MCF 10A (cell line): ENCODE data around the gene COL4A6. TPM values are rescaled to one million over a fixed set of nuclear protein-coding genes. Genes with fewer than 3 reads are reported as not detected.
"Not testable (repeated sequence)": the region's sequence is repeated elsewhere in the genome, so short reads cannot be mapped to it uniquely, and the experiment has no call there.

Source experiments
- BruUV-seq: library from RNA; stranded (reverse); fragments of 400-500 nt; replicated peaks from 2 replicates; lab custom pipeline; 2021; lab: Mats Ljungman, UMichigan
- CTCF ChIA-PET: fragments of 300-600 bp; sonication (Branson Sonifier 250); formaldehyde crosslinking; extraction: SDS; loops from one replicate; lab custom pipeline; 2021; ENCODE audit warnings: antibody characterized with exemption, inconsistent platforms; lab: Yijun Ruan, JAX
- POLR2A ChIA-PET: fragments of 300-600, 350-650 bp; sonication (Branson Sonifier 250); formaldehyde crosslinking; extraction: SDS; loops from one replicate; lab custom pipeline; 2020; ENCODE audit warnings: antibody characterized with exemption, inconsistent platforms; lab: Yijun Ruan, JAX
- DNase-seq: peaks from one replicate; pipeline ENCODE4 v3.0.0-alpha.2; 2018; ENCODE audit not compliant: unreplicated experiment
- H3K27ac Mint-ChIP-seq: one replicate; pipeline ENCODE4 v1.8.0; 2022; ENCODE audit warnings: mild to moderate bottlenecking, low read depth, mixed read lengths; ENCODE audit not compliant: unreplicated experiment
- H3K27me3 Mint-ChIP-seq: one replicate; pipeline ENCODE4 v1.8.0; 2022; ENCODE audit warnings: mixed read lengths; ENCODE audit not compliant: insufficient read depth, unreplicated experiment
- H3K36me3 Mint-ChIP-seq: one replicate; pipeline ENCODE4 v1.8.0; 2022; ENCODE audit warnings: mild to moderate bottlenecking, moderate library complexity, mixed read lengths; ENCODE audit not compliant: insufficient read depth, unreplicated experiment
- H3K4me1 Mint-ChIP-seq: one replicate; pipeline ENCODE4 v1.8.0; 2022; ENCODE audit warnings: mixed read lengths; ENCODE audit not compliant: insufficient read depth, unreplicated experiment
- H3K4me3 Mint-ChIP-seq: one replicate; pipeline ENCODE4 v1.8.0; 2022; ENCODE audit warnings: mild to moderate bottlenecking, moderate library complexity, mixed read lengths; ENCODE audit not compliant: unreplicated experiment
- H3K9me3 Mint-ChIP-seq: one replicate; pipeline ENCODE4 v1.8.0; 2022; ENCODE audit warnings: mixed read lengths; ENCODE audit not compliant: unreplicated experiment
- CTCF ChIP-seq: fragments of 200-600 bp; IDR thresholded peaks from one replicate; pipeline ENCODE4 v1.8.0; 2022; ENCODE audit warnings: antibody characterized with exemption, mild to moderate bottlenecking; ENCODE audit not compliant: unreplicated experiment
- intact Hi-C: fragments of 100-400 bp; cut with micrococcal nuclease; formaldehyde crosslinking; loops from 2 replicates; pipeline ENCODE4 v1.14.1; 2022
- total RNA-seq: library from RNA; stranded (reverse); gene quantifications from 2 replicates; pipeline ENCODE4 v1.2.3, GENCODE V29; 2022

Gene COL4A6
- total RNA-seq, 1 experiment from 2014 or later, result 58.3 TPM

- ChIA-PET CTCF (interaction anchor here (0.7 to 1.4 kb wide), 4 partner anchors 20 to 174 kb away, joined by 3 read pairs; partner anchors contain the start of gene COL4A5), POLR2A (interaction anchor here (0.6 to 4.3 kb wide), 23 partner anchors 9 to 167 kb away, joined by 3 to 152 read pairs (median 4); partner anchors contain the start of genes COL4A5 and COL4A6)
- Mint-ChIP-seq H3K27me3 (peaks cover 3% of the 10 kb centered on the region), H3K36me3 (no peaks in the 10 kb centered on the region), H3K4me1 (peaks cover 54% of the 10 kb centered on the region), H3K9me3 (no peaks in the 10 kb centered on the region), H3K4me3 (peak overlapping the region; percentile 60), H3K27ac (peak overlapping the region; percentile 82)
- TSS peak; percentile 77 for BruUV-seq
- TF ChIP-seq CTCF, result no peak
- peak; percentile 84 for DNase-seq
- intact Hi-C loops, result loop anchor here (2.0 to 5.0 kb wide), 3 partner anchors 41 to 171 kb away; partner anchors contain the start of genes COL4A5 and COL4A6
Measured at GRCh38 chrX:108397627-108398391, 40.4 kb downstream of the COL4A6 start.

- peak overlapping the region; percentile 82 for H3K27ac Mint-ChIP-seq
- H3K36me3 Mint-ChIP-seq, result no peaks in the 10 kb centered on the region
- no peaks in the 10 kb centered on the region for H3K27me3 Mint-ChIP-seq
- ChIA-PET POLR2A (interaction anchor here (0.8 to 4.3 kb wide), 19 partner anchors 10 to 172 kb away, joined by 3 to 152 read pairs (median 4); partner anchors contain the start of genes COL4A5 and COL4A6), CTCF (interaction anchor here (0.9 to 1.4 kb wide), 3 partner anchors 21 to 173 kb away, joined by 3 read pairs; partner anchors contain the start of gene COL4A5)
- intact Hi-C loops, result loop anchor here (5.0 kb wide), 2 partner anchors 85 to 170 kb away; no protein-coding TSS in a partner anchor
- H3K4me3 Mint-ChIP-seq, result peak overlapping the region; percentile 60
- H3K4me1 Mint-ChIP-seq, result peaks cover 52% of the 10 kb centered on the region
- no peak for DNase-seq
- BruUV-seq, result TSS peak; percentile 78
- TF ChIP-seq CTCF, result no peak
- no peaks in the 10 kb centered on the region for H3K9me3 Mint-ChIP-seq
Measured at GRCh38 chrX:108396986-108397385, 41.2 kb downstream of the COL4A6 start.

GRCh38 chrX:108396188-108396891 is 41.9 kb downstream of the COL4A6 start:
- Mint-ChIP-seq H3K9me3 (no peaks in the 10 kb centered on the region), H3K27me3 (no peaks in the 10 kb centered on the region), H3K4me3 (peak overlapping the region; percentile 60), H3K36me3 (peaks cover 2% of the 10 kb centered on the region), H3K4me1 (peaks cover 52% of the 10 kb centered on the region), H3K27ac (peak overlapping the region; percentile 82)
- DNase-seq, result peak; percentile 65
- intact Hi-C loops, result loop anchor here (5.0 kb wide), 2 partner anchors 84 to 169 kb away; no protein-coding TSS in a partner anchor
- no TSS peak for BruUV-seq
- no peak for TF ChIP-seq CTCF
- CTCF ChIA-PET, result interaction anchor here (1.4 kb wide), 1 partner anchor 172 kb away, joined by 3 read pairs; no protein-coding TSS in a partner anchor
- POLR2A ChIA-PET, result interaction anchor here (0.6 to 4.3 kb wide), 20 partner anchors 9 to 171 kb away, joined by 3 to 152 read pairs (median 4); partner anchors contain the start of genes COL4A5 and COL4A6

GRCh38 chrX:108390976-108391717 is 47.1 kb downstream of the COL4A6 start:
- BruUV-seq, H3K4me3 Mint-ChIP-seq, POLR2A ChIA-PET, intact Hi-C loops, DNase-seq, H3K27ac Mint-ChIP-seq, H3K36me3 Mint-ChIP-seq: not testable (repeated sequence)
- Mint-ChIP-seq H3K9me3 (peaks cover 25% of the 10 kb centered on the region), H3K27me3 (peaks cover 40% of the 10 kb centered on the region), H3K4me1 (peaks cover 11% of the 10 kb centered on the region)
- CTCF ChIA-PET, result interaction anchor here (0.7 kb wide), 1 partner anchor 200 kb away, joined by 3 read pairs; no protein-coding TSS in a partner anchor
